NCI-H2107 treated with DMSO at 0.1 percent for 48 hours (cell line): ENCODE results near the gene BUB1B.

Experiments used
- DNase-seq: peaks from one replicate; lab custom pipeline; 2025; ENCODE audit not compliant: unreplicated experiment; lab: John Stamatoyannopoulos, UW

BUB1B gene

GRCh38 chr15:40183636-40184463 is 23.0 kb downstream of the BUB1B start:
- no peak for DNase-seq

- no peak for DNase-seq
Measured at GRCh38 chr15:40190591-40190990, 29.7 kb downstream of the BUB1B start.

- no peak for DNase-seq
Measured at GRCh38 chr15:40192942-40193341, 32.1 kb downstream of the BUB1B start.

GRCh38 chr15:40197434-40197833 is 36.6 kb downstream of the BUB1B start:
- no peak for DNase-seq

- no peak for DNase-seq
Measured at GRCh38 chr15:40198355-40199085, 37.7 kb downstream of the BUB1B start.

- DNase-seq, result no peak
Measured at GRCh38 chr15:40204100-40204499, 43.2 kb downstream of the BUB1B start.

GRCh38 chr15:40217166-40217824 is 56.4 kb downstream of the BUB1B start:
- DNase-seq, result peak; percentile 44

- DNase-seq, result no peak
Measured at GRCh38 chr15:40219801-40220200, 58.9 kb downstream of the BUB1B start.

GRCh38 chr15:40222131-40222530 is 61.3 kb downstream of the BUB1B start:
- DNase-seq, result no peak

GRCh38 chr15:40226736-40227135 is 65.9 kb downstream of the BUB1B start:
- DNase-seq, result no peak

GRCh38 chr15:40229316-40229715 is 68.4 kb downstream of the BUB1B start:
- no peak for DNase-seq

GRCh38 chr15:40229956-40230355 is 69.1 kb downstream of the BUB1B start:
- no peak for DNase-seq

- no peak for DNase-seq
Measured at GRCh38 chr15:40232625-40233070, 71.8 kb downstream of the BUB1B start.

GRCh38 chr15:40233727-40234577 is 73.1 kb downstream of the BUB1B start:
- DNase-seq, result no peak

- no peak for DNase-seq
Measured at GRCh38 chr15:40234783-40235182, 73.9 kb downstream of the BUB1B start.

GRCh38 chr15:40235201-40235885 is 74.5 kb downstream of the BUB1B start:
- DNase-seq, result no peak

- DNase-seq, result peak; percentile 36
Measured at GRCh38 chr15:40238532-40239403, 77.9 kb downstream of the BUB1B start, which contains the start of gene PAK6. Gene PAK6 (plus strand): TSS chr15:40239063. CDS start chr15:40264786, 25,723 bp downstream.

GRCh38 chr15:40239404-40239692 is 78.5 kb downstream of the BUB1B start:
- no peak for DNase-seq
